NCI-H345 (cell line): Measurements from ENCODE around the gene ADARB1.
"Not testable (repeated sequence)": the region's sequence is repeated elsewhere in the genome, so short reads cannot be mapped to it uniquely, and the experiment has no call there.

Experiments
- DNase-seq: peaks from one replicate; lab custom pipeline; 2025; lab: John Stamatoyannopoulos, UW

The ADARB1 gene

DNA sequence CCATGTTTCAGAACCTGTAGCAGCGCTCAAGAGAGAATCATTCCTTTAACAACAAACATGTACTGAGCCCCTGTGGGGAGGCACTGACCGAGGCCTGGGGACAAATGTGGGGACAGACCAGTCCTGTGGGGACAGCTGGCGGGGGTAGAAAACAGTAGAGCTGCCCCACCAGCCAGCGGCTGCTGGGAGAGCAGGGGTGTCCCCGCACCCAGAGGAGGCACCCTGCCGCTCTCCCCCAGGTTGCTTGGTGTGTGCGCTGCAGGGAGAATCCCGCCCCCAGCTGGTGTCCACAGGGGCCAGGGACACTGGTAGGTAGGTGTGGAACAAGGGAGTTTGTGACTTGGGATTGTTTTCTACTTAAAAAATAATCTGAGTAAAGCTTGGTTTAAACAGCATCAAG lies 62.1 kb downstream of the ADARB1 start:
- DNase-seq = no peak

- peak; percentile 78 for DNase-seq
These were observed 62.7 kb downstream of the ADARB1 start for GRCh38 chr21:45136927-45137611.

DNA sequence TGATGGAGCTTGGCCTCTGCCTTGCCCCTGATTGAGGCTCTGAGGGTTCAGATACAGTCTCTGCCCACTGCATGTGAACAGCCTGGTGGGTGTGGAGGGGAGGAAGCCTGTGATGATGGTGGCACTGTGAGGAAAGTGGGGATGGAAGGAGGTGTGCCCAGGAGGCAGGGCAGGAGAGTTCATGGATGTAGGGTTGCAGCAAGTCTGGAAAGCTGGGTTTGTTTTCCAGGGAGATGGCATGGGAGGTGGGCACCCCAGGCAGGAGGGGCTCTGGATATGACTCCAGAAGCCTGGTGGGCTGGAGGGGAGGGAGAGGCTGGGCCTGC lies 63.2 kb downstream of the ADARB1 start:
- DNase-seq = no peak

DNA sequence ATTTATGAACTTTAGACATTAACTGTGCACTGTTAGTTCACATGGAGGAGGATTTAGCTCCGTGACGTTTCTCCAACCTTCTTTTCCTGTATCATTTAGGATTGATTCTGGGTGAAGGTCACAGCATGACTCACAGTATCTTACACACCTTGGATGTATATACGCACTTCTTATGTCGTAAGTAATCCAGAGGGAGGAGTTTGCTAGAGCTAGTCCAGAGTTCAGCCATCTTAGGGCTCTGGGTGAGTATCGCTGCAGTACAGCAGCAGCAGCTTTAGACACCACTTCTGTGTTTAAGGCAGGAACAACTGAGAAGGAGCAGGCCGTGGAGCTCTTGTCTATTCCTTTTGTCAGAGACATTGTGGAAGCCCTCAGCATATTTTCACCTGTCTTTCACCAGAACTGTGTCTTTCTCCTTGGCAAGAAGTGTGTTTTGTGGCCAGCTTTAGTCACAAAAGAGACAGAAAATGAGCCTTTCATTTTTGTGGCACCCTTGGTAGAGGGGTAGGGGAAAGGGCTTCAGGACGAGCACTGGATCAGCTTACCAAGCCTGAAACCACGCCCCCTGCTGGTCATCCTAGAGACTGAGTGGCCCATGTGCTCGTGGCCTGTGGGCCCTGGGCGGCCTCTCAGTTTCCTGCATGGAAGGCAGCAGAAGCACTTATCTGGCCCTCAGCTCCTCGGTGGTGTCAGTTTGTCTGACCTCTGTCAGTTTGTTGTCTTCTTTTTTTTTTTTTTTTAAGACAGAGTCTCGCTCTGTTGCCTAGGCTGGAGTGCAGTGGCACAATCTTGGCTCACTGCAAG lies 64.0 kb downstream of the ADARB1 start:
- DNase-seq = peak; percentile 47

- DNase-seq = not testable (repeated sequence)
These were observed 64.6 kb downstream of the ADARB1 start for GRCh38 chr21:45139003-45139360.

- DNase-seq = no peak
These were observed 65.1 kb downstream of the ADARB1 start for GRCh38 chr21:45139473-45139872.

DNA sequence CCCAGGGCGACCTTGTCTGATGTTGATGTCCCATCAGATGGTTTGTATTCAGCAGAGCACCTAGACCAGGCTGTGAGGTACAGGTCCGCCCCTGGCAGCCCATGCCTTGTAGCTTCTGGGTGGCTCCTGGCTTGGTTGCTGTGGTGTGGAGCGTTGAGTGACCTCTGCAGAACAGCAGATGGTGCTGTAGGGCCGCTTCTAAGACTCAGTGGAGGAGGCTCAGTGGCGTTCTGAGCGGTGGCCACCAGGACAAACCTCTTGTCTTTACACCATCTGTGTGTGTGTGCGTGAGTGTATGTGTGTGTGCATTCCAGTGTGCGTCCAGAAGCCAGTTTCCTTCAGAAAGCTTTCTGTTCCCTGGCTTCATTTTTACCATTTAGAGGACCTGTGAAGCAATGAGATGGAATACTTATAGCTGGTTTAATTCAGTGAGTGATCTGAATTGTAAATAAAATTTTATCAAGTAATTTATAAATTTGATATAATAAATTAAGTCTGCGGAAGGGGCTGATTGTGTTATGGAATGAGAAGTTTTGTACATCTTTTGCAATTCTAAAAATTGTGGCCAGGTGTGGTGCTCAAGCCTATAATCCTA lies 66.1 kb downstream of the ADARB1 start:
- peak; percentile 84 for DNase-seq

- not testable (repeated sequence) for DNase-seq
These were observed 66.6 kb downstream of the ADARB1 start for GRCh38 chr21:45140944-45141343.

DNA sequence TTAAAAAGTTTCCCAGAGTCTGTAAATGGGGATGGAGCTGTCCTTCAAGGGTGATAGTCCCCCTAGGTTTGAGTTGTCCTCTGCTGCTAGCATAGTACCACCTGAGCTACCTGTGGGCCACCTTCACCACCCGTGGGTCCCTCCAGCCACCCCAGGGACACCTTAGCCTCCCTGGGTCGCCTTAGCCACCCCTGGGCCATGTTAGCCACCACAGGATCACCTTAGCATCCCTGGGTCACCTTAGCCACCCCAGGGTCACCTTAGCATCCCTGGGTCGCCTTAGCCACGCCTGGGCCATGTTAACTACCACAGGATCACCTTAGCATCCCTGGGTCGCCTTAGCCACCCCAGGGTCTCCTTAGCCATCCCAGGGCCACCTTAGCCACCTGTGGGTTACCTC lies 67.1 kb downstream of the ADARB1 start:
- no peak for DNase-seq

DNA sequence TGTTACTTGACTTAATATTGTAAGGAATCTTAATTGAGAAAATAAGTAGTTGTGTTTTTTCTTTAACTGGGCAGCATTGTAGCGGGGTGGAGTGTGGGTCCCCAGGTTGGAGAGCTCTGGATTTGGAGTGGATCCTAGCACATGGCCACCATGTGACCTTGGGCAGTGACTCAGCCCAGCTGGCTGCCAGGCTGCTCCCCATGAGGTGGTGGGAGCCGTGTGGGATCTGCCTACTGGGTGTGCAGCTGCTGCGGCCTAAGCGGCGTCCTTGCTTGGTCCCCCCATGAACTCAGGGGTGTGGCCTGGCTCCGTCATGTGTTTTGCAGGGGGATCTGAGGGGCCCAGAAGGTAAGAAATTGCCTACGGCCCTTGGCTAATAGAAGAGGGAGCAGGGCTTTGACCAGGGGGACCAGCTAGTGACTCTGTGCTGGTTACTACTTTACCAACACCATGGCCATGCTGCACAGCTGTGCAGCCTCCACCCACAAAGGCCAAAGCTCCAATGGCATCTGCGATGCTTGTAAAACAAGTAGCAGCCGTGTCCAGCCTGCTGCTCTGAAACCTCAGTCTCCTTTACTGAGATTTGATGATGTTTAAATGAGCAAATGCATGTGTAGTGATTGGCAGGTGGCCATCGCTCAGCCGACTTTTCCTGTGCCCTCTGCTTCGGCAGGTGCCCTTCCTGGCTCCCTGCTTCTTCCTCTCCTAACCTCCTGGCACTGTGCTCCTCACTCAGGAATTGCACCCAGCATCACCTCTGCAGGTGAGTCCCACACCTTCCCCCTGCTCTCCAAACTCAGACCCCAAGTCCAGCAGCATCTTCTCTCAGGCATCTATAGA lies 68.3 kb downstream of the ADARB1 start:
- no peak for DNase-seq

DNA sequence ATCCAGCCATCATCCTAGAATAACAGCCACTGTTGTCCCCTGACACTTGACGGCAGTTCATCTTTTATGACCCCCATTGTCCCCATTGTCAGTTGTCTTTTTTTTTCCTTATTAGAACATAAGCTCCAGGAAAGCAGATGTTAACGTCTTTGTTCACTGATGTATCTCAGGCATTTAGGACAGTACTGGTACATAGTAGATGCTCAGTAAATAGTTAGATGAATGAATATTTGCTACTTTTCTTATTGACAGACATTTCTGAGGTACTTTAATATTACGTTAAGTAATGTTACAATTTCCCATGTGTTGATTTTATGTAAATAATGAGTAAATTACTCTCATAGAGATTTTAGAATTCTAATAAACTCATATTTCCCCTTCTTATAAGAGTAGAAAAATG lies 69.5 kb downstream of the ADARB1 start:
- DNase-seq = no peak

- no peak for DNase-seq
These were observed 70.8 kb downstream of the ADARB1 start for GRCh38 chr21:45145146-45145545.

GRCh38 chr21:45145846-45146245 lies 71.5 kb downstream of the ADARB1 start:
- DNase-seq = not testable (repeated sequence)

DNA sequence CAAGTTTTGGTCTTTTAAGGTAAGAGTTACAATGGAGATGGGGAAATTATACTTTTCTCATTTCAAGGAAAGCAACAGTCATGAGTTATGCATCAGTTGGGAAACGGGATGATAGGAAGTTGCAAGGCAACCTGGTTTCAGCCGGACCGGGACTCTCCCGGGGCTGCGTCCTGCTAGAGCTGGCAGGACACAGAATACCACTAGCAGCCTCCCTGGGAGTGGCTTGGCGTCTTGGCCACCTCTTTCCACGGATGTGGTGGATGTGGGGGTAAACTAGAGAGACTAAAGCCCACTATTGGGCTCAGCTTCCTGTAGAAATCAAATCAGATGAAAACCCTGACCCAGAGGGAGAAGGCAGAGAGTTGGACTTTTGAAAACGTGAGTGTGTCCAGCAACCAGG lies 71.9 kb downstream of the ADARB1 start:
- DNase-seq = no peak

DNA sequence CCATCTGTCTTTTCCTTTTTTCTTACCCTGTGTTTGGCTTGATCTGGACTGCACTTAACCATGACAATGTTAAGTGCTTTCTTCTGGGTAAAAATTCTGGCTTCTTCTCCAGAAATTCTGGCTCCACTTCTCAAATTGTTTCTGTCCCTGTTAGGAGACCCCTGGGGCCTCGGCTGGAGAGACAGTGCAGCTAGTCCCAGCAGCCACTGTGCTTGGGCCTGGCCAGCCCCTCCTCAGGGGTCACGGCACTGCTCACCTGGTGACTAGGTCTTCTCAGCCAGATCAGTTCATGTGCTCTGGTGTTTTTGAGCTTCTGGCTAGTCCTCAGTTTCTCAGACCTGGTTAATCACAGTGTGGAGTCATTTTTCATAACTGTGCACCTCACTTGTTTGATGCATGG lies 72.4 kb downstream of the ADARB1 start:
- no peak for DNase-seq

DNA sequence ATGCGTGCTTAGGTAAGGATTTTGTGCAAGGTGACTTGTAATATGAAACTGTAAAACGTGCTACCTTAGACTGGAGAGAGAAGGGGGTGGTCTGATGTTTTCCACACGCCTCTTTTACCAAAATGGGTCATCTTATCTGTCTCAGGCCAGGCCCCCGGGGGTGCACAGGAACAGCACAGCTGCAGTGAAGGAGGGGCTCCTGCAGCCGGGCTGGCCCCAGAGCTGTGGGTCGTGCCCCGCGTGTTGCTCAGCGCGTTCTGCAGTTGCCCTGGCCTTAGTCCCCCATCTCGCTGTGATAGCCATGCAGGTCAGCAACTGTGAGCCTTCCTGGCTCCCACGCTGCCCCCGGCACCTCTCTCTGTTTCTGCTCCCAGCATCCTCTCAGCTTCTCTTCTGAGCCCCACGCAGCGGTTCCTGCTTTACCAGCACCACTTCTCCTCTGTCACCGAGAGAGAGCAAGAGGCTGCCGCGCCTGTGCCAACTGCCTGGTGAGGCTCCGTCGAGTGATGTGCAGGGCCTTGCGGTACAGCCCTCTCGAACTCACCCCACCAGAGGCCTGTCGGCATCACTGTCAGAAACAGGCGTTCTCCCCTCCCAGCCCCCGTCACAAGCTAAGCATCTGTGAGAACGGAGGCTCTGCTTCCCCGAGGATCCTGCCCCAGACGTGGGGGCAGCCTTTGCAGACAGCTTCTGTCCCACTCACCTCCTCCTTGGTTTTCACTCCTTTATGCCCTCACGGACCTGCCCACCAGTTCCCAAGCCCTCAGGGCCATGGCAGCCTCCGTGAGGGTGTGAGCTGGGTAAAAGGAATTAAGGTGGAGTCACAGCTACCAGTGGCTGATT lies 73.3 kb downstream of the ADARB1 start:
- DNase-seq = no peak

DNA sequence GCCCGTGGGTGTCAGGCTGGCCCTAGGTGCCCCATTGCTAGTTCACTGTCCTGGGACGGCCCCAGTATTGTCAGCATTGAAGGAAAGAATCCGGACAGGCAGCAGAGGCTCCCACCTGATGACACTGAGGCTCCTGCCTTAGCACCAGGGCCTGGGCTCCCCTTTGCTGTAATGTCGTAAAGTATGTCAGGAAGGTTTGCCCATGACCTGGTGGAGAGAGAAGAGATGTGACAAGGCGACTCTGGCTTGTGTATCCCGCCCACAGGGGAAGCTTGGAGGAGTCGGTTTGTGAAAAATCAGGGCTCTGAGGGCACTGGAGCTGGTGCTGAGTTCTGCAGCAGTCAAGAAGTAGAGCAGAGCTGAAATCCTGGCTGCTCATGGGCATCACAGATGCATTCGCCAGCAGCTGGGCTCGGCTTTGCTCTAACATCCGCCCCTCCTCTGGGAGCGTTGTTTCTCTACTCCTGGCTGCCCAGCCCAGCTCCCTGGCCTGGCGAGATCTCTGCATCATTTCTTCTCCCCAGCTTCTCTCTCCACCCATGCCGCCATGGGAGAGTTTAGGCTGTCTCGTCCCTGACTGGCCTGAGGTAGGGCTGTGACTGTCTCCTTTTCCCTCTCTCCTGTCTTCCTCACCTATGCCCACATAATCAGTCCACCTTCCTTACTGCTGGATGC lies 74.1 kb downstream of the ADARB1 start:
- no peak for DNase-seq

GRCh38 chr21:45149021-45149420 lies 74.6 kb downstream of the ADARB1 start:
- DNase-seq = no peak

DNA sequence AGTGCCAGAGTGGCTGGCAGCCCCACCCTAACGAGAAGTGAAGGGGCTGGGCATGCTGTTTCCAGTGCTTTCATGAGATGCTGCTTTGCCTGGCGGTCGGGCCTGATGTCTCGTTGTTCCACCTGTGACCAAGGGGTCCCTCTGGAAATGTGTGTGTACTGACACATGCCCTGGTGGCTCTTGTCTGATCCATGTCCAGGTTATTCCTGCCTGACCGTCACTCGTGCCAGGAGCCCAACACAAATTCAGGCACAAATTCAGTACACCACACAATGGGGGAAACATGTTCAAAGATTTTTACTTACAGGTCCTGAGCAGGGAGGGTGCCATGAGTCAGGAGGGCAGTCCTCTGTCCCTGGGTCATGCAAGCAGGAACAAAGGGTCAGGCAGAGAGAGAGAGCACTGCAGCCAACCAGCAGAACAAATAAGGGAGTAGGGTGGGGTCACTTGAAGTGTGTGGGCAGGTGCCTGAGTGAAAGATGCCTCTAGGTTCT lies 76.3 kb downstream of the ADARB1 start:
- DNase-seq = no peak

GRCh38 chr21:45151445-45152160 lies 77.2 kb downstream of the ADARB1 start:
- DNase-seq = no peak
